ACHN (cell line): ENCODE measurements around the gene PRSS58.
A peak's percentile ranks its signal among the peaks of the same experiment; 100 is the strongest.

Experiments
- DNase-seq: peaks from one replicate; pipeline ENCODE4 v3.0.0-alpha.2; 2015
- in situ Hi-C: cut with HindIII; loops from 2 replicates; pipeline ENCODE4 v1.10.0; 2017; ENCODE audit warnings: low sequenced_read_pairs, low pct_ligation_motif_present, low pct_unique_long_range_greater_than_20kb

Gene PRSS58

GRCh38 chr7:142240546-142240945 lies 17.3 kb downstream of the PRSS58 start:
- in situ Hi-C loops, result no loop called here

GRCh38 chr7:142231716-142232115 lies 26.1 kb downstream of the PRSS58 start:
- in situ Hi-C loops, result no loop called here
- peak; percentile 17 for DNase-seq

More at GRCh38 chr7:142240546-142240945, 17.3 kb downstream of the PRSS58 start:
- no peak for DNase-seq

- no peak for DNase-seq
- in situ Hi-C loops, result no loop called here
These were observed 29.2 kb downstream of the PRSS58 start for GRCh38 chr7:142228537-142229104.
